Peyer's patch (tissue), 4 donors: ENCODE measurements around the gene FAM120C.

Experiments
- CTCF ChIP-seq, 6 experiments: fragments of 450-650 bp in 4 of 6; fragments of 200-600 bp in 2 of 6; sonication (generic) in 1 of 6; IDR thresholded peaks; one replicate each; pipeline ENCODE4 v1.5.1; 2017 to 2019; ENCODE audit warnings: antibody characterized with exemption in 6 of 6, mild to moderate bottlenecking in 3 of 6, moderate library complexity in 1 of 6
- POLR2A ChIP-seq, 2 donors: fragments of 450-650 bp; IDR thresholded peaks; one replicate each; pipeline ENCODE4 v1.5.1; 2017; ENCODE audit warnings: antibody characterized with exemption in 2 of 2, mild to moderate bottlenecking in 2 of 2, moderate library complexity in 2 of 2

GRCh38 chrX:54171091-54171490 lies 12.0 kb downstream of the FAM120C start:
- no peak for TF ChIP-seq CTCF (IDR thresholded peaks at IDR 0.05)
- TF ChIP-seq POLR2A (IDR thresholded peaks at IDR 0.05), result no peak
